Loucy (cell line): Measurements from ENCODE around the gene ACSBG1.

Source experiments
- CTCF ChIP-seq: fragments of 200-600 bp; sonication (generic); conservative IDR thresholded peaks from 2 replicates; pipeline ENCODE4 v1.5.1; 2014; ENCODE audit warnings: mild to moderate bottlenecking, antibody characterized with exemption, low read length
- EZH2phosphoT487 ChIP-seq: fragments of 200-600 bp; IDR thresholded peaks from 2 replicates; pipeline ENCODE4 v1.6.1; 2018; ENCODE audit warnings: antibody characterized with exemption, mild to moderate bottlenecking, moderate library complexity, borderline replicate concordance

GRCh38 chr15:78259232-78259631 is 24.9 kb upstream of the ACSBG1 start:
- TF ChIP-seq CTCF: no peak
- no peak for TF ChIP-seq EZH2phosphoT487
